ENCODE results near the gene PSPC1.
A peak's percentile ranks its signal among the peaks of the same experiment; 100 is the strongest.
"Not testable (repeated sequence)": the region's sequence is repeated elsewhere in the genome, so short reads cannot be mapped to it uniquely, and the experiment has no call there.

The PSPC1 gene

GRCh38 chr13:19763618-19764017 is 19.1 kb downstream of the PSPC1 start:
- no peak for DNase-seq

GRCh38 chr13:19759669-19760068 is 23.1 kb downstream of the PSPC1 start:
- DNase-seq = no peak

- no peak for DNase-seq
Measured at GRCh38 chr13:19742643-19743042, 40.1 kb downstream of the PSPC1 start.

GRCh38 chr13:19737844-19738557 is 44.7 kb downstream of the PSPC1 start:
- DNase-seq = no peak

- DNase-seq = no peak
Measured at GRCh38 chr13:19726611-19727010, 56.1 kb downstream of the PSPC1 start.

GRCh38 chr13:19725320-19725719 is 57.4 kb downstream of the PSPC1 start:
- DNase-seq = no peak

- no peak for DNase-seq
Measured at GRCh38 chr13:19720039-19720438, 62.7 kb downstream of the PSPC1 start.

GRCh38 chr13:19713186-19713965 is 69.4 kb downstream of the PSPC1 start:
- DNase-seq = peak; percentile 71

GRCh38 chr13:19709782-19710181 is 73.0 kb downstream of the PSPC1 start:
- DNase-seq = not testable (repeated sequence)

- DNase-seq = not testable (repeated sequence)
Measured at GRCh38 chr13:19709039-19709438, 73.7 kb downstream of the PSPC1 start.

- not testable (repeated sequence) for DNase-seq
Measured at GRCh38 chr13:19704256-19704655, 78.5 kb downstream of the PSPC1 start.

GRCh38 chr13:19701619-19702018 is 81.1 kb downstream of the PSPC1 start:
- DNase-seq = not testable (repeated sequence)

- DNase-seq = not testable (repeated sequence)
Measured at GRCh38 chr13:19700963-19701362, 81.8 kb downstream of the PSPC1 start.

GRCh38 chr13:19695829-19696228 is 86.9 kb downstream of the PSPC1 start:
- no peak for DNase-seq

- no peak for DNase-seq
Measured at GRCh38 chr13:19695428-19695827, 87.3 kb downstream of the PSPC1 start.

- DNase-seq = not testable (repeated sequence)
Measured at GRCh38 chr13:19691447-19691846, 91.3 kb downstream of the PSPC1 start.

GRCh38 chr13:19685437-19685836 is 97.3 kb downstream of the PSPC1 start:
- DNase-seq = no peak

GRCh38 chr13:19685034-19685433 is 97.7 kb downstream of the PSPC1 start:
- no peak for DNase-seq

- DNase-seq = no peak
Measured at GRCh38 chr13:19681517-19681916, 101.2 kb downstream of the PSPC1 start.

- no peak for DNase-seq
Measured at GRCh38 chr13:19680751-19681150, 102.0 kb downstream of the PSPC1 start.

GRCh38 chr13:19676168-19676567 is 106.6 kb downstream of the PSPC1 start:
- no peak for DNase-seq

GRCh38 chr13:19674898-19675297 is 107.8 kb downstream of the PSPC1 start:
- no peak for DNase-seq

GRCh38 chr13:19673473-19674430 is 109.0 kb downstream of the PSPC1 start:
- DNase-seq = no peak

All from suppressor macrophage treated with lipopolysaccharide for 4 hours (primary cell).